GM23338 (cell line): ENCODE measurements around the gene ELFN2.

Experiments used
- CREB1 ChIP-seq: fragments of 250-450 bp; sonication (Bioruptor Pico); IDR thresholded peaks from 2 replicates; pipeline ENCODE4 v1.5.0; 2020; ENCODE audit warnings: low read depth, mild to moderate bottlenecking, moderate library complexity
- EZH2 ChIP-seq: fragments of 200-600 bp; sonication (generic); IDR thresholded peaks from one replicate; pipeline ENCODE4 v1.8.0; 2017; ENCODE audit warnings: antibody characterized with exemption, mild to moderate bottlenecking, low read depth; ENCODE audit not compliant: unreplicated experiment
- EZH2phosphoT487 ChIP-seq: fragments of 200-600 bp; sonication (generic); IDR thresholded peaks from one replicate; pipeline ENCODE4 v1.8.1; 2018; ENCODE audit warnings: antibody characterized with exemption; ENCODE audit not compliant: unreplicated experiment
- JUNB ChIP-seq: IDR thresholded peaks from one replicate; pipeline ENCODE4 v1.6.1; 2016; ENCODE audit warnings: antibody characterized with exemption; ENCODE audit not compliant: unreplicated experiment
- POLR2AphosphoS5 ChIP-seq: IDR thresholded peaks from 2 replicates; pipeline ENCODE4 v1.6.1; 2016; ENCODE audit warnings: antibody characterized with exemption, low read depth
- ZNF114 ChIP-seq: fragments of 250-450 bp; sonication (Bioruptor Pico); IDR thresholded peaks from 2 replicates; pipeline ENCODE4 v1.5.0; 2020; ENCODE audit warnings: mild to moderate bottlenecking, moderate library complexity
- ZNF331 ChIP-seq: fragments of 250-450 bp; sonication (Bioruptor Pico); IDR thresholded peaks from 2 replicates; pipeline ENCODE4 v1.5.0; 2020; ENCODE audit warnings: low read depth, mild to moderate bottlenecking, moderate library complexity
- TF ChIP-seq, protein P1 (sequence below), 2 experiments: fragments of 200-600 bp in 1 of 2; sonication (generic) in 1 of 2; conservative IDR thresholded peaks; 2 replicates each; pipeline versions ENCODE4 v1.5.1 to v1.6.1; 2016 to 2017; ENCODE audit warnings: antibody characterized with exemption in 2 of 2, low read depth in 2 of 2, mild to moderate bottlenecking in 2 of 2, moderate library complexity in 1 of 2
- TF ChIP-seq, protein P2 (sequence below): IDR thresholded peaks from one replicate; pipeline ENCODE4 v1.6.1; 2018; ENCODE audit warnings: antibody characterized with exemption; ENCODE audit not compliant: unreplicated experiment

DNA sequence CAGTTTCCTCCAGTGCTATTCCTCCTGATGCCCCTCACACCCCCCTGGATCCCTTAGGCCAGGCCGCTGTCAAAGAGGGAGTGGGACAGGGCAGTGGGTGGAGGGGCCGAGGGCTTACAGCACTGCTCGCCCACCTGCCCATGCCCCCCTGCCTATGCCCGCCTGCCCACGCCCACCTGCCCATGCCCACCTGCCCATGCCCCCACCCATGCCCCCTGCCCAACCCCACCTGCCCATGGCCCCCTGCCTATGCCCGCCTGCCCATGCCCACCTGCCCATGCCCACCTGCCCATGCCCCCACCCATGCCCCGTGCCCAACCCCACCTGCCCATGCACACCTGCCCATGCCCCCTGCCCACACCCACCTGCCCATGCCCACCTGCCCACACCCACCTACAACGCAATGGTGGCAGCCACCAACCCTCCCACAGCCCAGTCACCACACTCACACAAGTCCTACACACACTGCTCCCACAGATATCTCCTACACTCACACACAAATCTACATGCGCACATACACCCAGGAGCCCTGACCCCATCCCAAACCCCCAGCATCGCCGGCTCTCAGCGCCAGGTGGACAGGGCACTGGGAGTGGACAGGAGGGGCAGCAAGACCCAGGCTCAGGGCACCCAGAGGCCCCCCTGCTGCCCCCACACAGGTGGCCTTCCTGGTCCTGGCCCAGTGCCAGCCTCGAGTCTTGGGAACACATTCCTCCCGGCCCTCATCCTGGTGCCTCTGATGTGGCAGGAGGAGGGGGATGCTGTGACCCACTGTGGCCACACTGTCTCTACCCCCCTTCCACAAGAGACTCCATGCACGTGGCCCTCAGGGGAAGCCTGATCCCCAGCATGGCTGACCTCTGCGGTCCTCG, 83.2 kb downstream of the ELFN2 start:
- TF ChIP-seq POLR2AphosphoS5 (no peak), EZH2 (no peak), CREB1 (CRISPR knock-in tag) (no peak), EZH2phosphoT487 (no peak), JUNB (no peak), ZNF114 (CRISPR knock-in tag) (no peak), ZNF331 (CRISPR knock-in tag) (no peak)
- TF ChIP-seq, protein P1, sequence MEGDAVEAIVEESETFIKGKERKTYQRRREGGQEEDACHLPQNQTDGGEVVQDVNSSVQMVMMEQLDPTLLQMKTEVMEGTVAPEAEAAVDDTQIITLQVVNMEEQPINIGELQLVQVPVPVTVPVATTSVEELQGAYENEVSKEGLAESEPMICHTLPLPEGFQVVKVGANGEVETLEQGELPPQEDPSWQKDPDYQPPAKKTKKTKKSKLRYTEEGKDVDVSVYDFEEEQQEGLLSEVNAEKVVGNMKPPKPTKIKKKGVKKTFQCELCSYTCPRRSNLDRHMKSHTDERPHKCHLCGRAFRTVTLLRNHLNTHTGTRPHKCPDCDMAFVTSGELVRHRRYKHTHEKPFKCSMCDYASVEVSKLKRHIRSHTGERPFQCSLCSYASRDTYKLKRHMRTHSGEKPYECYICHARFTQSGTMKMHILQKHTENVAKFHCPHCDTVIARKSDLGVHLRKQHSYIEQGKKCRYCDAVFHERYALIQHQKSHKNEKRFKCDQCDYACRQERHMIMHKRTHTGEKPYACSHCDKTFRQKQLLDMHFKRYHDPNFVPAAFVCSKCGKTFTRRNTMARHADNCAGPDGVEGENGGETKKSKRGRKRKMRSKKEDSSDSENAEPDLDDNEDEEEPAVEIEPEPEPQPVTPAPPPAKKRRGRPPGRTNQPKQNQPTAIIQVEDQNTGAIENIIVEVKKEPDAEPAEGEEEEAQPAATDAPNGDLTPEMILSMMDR (conservative IDR thresholded peaks at IDR 0.05; ENCODE audit: low read depth in 2 of 2) = no peak
- TF ChIP-seq, protein P2, sequence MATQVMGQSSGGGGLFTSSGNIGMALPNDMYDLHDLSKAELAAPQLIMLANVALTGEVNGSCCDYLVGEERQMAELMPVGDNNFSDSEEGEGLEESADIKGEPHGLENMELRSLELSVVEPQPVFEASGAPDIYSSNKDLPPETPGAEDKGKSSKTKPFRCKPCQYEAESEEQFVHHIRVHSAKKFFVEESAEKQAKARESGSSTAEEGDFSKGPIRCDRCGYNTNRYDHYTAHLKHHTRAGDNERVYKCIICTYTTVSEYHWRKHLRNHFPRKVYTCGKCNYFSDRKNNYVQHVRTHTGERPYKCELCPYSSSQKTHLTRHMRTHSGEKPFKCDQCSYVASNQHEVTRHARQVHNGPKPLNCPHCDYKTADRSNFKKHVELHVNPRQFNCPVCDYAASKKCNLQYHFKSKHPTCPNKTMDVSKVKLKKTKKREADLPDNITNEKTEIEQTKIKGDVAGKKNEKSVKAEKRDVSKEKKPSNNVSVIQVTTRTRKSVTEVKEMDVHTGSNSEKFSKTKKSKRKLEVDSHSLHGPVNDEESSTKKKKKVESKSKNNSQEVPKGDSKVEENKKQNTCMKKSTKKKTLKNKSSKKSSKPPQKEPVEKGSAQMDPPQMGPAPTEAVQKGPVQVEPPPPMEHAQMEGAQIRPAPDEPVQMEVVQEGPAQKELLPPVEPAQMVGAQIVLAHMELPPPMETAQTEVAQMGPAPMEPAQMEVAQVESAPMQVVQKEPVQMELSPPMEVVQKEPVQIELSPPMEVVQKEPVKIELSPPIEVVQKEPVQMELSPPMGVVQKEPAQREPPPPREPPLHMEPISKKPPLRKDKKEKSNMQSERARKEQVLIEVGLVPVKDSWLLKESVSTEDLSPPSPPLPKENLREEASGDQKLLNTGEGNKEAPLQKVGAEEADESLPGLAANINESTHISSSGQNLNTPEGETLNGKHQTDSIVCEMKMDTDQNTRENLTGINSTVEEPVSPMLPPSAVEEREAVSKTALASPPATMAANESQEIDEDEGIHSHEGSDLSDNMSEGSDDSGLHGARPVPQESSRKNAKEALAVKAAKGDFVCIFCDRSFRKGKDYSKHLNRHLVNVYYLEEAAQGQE = no peak
